GM21717 (cell line): ENCODE measurements around the gene CCDC192.

ENCODE experiments used
- ATAC-seq: cut with Tn5 transposase; IDR thresholded peaks from one replicate; pipeline ENCODE4 v1.9.1; 2021; ENCODE audit warnings: mild to moderate bottlenecking, moderate library complexity; ENCODE audit not compliant: unreplicated experiment

Gene CCDC192

GRCh38 chr5:127942246-127943060 is 239.3 kb downstream of the CCDC192 start:
- peak; percentile 12 for ATAC-seq

- peak; percentile 76 for ATAC-seq
Measured at GRCh38 chr5:127943061-127943371, 239.8 kb downstream of the CCDC192 start.

GRCh38 chr5:127944125-127944524 is 240.9 kb downstream of the CCDC192 start:
- no peak for ATAC-seq

GRCh38 chr5:127947941-127948340 is 244.8 kb downstream of the CCDC192 start:
- no peak for ATAC-seq

GRCh38 chr5:127950707-127951391 is 247.7 kb downstream of the CCDC192 start:
- no peak for ATAC-seq

GRCh38 chr5:127951791-127952190 is 248.6 kb downstream of the CCDC192 start:
- no peak for ATAC-seq

GRCh38 chr5:127957183-127957582 is 254.0 kb downstream of the CCDC192 start:
- no peak for ATAC-seq

- no peak for ATAC-seq
Measured at GRCh38 chr5:127957701-127958239, 254.6 kb downstream of the CCDC192 start.

- ATAC-seq: no peak
Measured at GRCh38 chr5:127958421-127959011, 255.3 kb downstream of the CCDC192 start.

- ATAC-seq: no peak
Measured at GRCh38 chr5:127959152-127959764, 256.1 kb downstream of the CCDC192 start.

GRCh38 chr5:127960270-127960691 is 257.1 kb downstream of the CCDC192 start:
- no peak for ATAC-seq

GRCh38 chr5:127961006-127961762 is 258.0 kb downstream of the CCDC192 start:
- ATAC-seq: no peak

- no peak for ATAC-seq
Measured at GRCh38 chr5:127961763-127962145, 258.6 kb downstream of the CCDC192 start.

GRCh38 chr5:127962491-127962890 is 259.3 kb downstream of the CCDC192 start:
- ATAC-seq: no peak

GRCh38 chr5:127963233-127963632 is 260.0 kb downstream of the CCDC192 start:
- ATAC-seq: no peak

GRCh38 chr5:127963931-127964330 is 260.7 kb downstream of the CCDC192 start:
- ATAC-seq: no peak

- no peak for ATAC-seq
Measured at GRCh38 chr5:127967323-127967982, 264.3 kb downstream of the CCDC192 start.

- ATAC-seq: no peak
Measured at GRCh38 chr5:127967983-127968592, 264.9 kb downstream of the CCDC192 start.

- ATAC-seq: no peak
Measured at GRCh38 chr5:127969002-127969401, 265.8 kb downstream of the CCDC192 start.

GRCh38 chr5:127969651-127970050 is 266.5 kb downstream of the CCDC192 start:
- no peak for ATAC-seq
